Inferior parietal cortex (tissue), 1 donor: ENCODE results near the gene HILPDA.
A peak's percentile ranks its signal among the peaks of the same experiment; 100 is the strongest.
"Not testable (repeated sequence)": the region's sequence is repeated elsewhere in the genome, so short reads cannot be mapped to it uniquely, and the experiment has no call there.

Experiments
- DNase-seq: peaks from one replicate; pipeline ENCODE4 v3.0.0-alpha.2; 2016; ENCODE audit errors: extremely low spot score

Gene HILPDA

GRCh38 chr7:128463345-128463744 lies 7.7 kb downstream of the HILPDA start:
- DNase-seq, result not testable (repeated sequence)

GRCh38 chr7:128463933-128464332 lies 8.3 kb downstream of the HILPDA start:
- not testable (repeated sequence) for DNase-seq

- DNase-seq, result not testable (repeated sequence)
Measured at GRCh38 chr7:128466871-128467270, 11.2 kb downstream of the HILPDA start.

- peak; percentile 95 for DNase-seq
Measured at GRCh38 chr7:128476402-128477335, 21.0 kb downstream of the HILPDA start, which contains the start of gene METTL2B. Gene METTL2B (plus strand): TSS chr7:128476748. CDS start chr7:128476766, 18 bp downstream.

- DNase-seq, result not testable (repeated sequence)
Measured at GRCh38 chr7:128477336-128477690, 21.6 kb downstream of the HILPDA start.

- DNase-seq, result not testable (repeated sequence)
Measured at GRCh38 chr7:128479082-128479481, 23.4 kb downstream of the HILPDA start.

GRCh38 chr7:128488134-128488533 lies 32.5 kb downstream of the HILPDA start:
- not testable (repeated sequence) for DNase-seq

GRCh38 chr7:128497405-128497804 lies 41.7 kb downstream of the HILPDA start:
- no peak for DNase-seq

- DNase-seq, result not testable (repeated sequence)
Measured at GRCh38 chr7:128505416-128505815, 49.7 kb downstream of the HILPDA start.

- DNase-seq, result not testable (repeated sequence)
Measured at GRCh38 chr7:128506819-128507218, 51.1 kb downstream of the HILPDA start.

GRCh38 chr7:128507321-128507993 lies 51.8 kb downstream of the HILPDA start:
- DNase-seq, result peak; percentile 44
